H9 (cell line): Measurements from ENCODE around the gene RALGAPA2. TPM values are rescaled to one million over a fixed set of nuclear protein-coding genes. Genes with fewer than 3 reads are reported as not detected.

Source experiments
- DNase-seq: peaks from one replicate; pipeline ENCODE4 v3.0.0-alpha.2; 2017
- H2AFZ ChIP-seq: one replicate; pipeline ENCODE4 v1.6.1; 2013; ENCODE audit warnings: mild to moderate bottlenecking, low read length, control low read depth, moderate library complexity
- H2AK5ac ChIP-seq: 2 replicates; pipeline ENCODE4 v1.6.1; 2013; ENCODE audit warnings: low read length, control low read depth, mixed read lengths; ENCODE audit not compliant: insufficient read length
- H2BK120ac ChIP-seq: one replicate; pipeline ENCODE4 v1.6.1; 2013; ENCODE audit warnings: low read depth, mild to moderate bottlenecking, low read length, control low read depth, inconsistent platforms; ENCODE audit not compliant: poor library complexity, severe bottlenecking
- H2BK12ac ChIP-seq: 2 replicates; pipeline ENCODE4 v1.6.1; 2013; ENCODE audit warnings: low read length, control low read depth, mixed read lengths, low read depth; ENCODE audit not compliant: insufficient read length
- H2BK15ac ChIP-seq: 2 replicates; pipeline ENCODE4 v1.6.1; 2013; ENCODE audit warnings: low read depth, low read length, control low read depth
- H2BK20ac ChIP-seq: one replicate; pipeline ENCODE4 v1.6.1; 2013; ENCODE audit warnings: low read depth, mild to moderate bottlenecking, low read length, control low read depth, inconsistent platforms; ENCODE audit not compliant: poor library complexity, severe bottlenecking
- H2BK5ac ChIP-seq: 2 replicates; pipeline ENCODE4 v1.6.1; 2013; ENCODE audit warnings: low read length, control low read depth, mixed read lengths; ENCODE audit not compliant: insufficient read length
- H3K14ac ChIP-seq: 2 replicates; pipeline ENCODE4 v1.6.1; 2013; ENCODE audit warnings: low read length, control low read depth; ENCODE audit not compliant: insufficient read depth
- H3K18ac ChIP-seq: 2 replicates; pipeline ENCODE4 v1.6.1; 2013; ENCODE audit warnings: low read depth, mild to moderate bottlenecking, mixed read lengths, low read length, control low read depth; ENCODE audit not compliant: insufficient read length
- H3K23ac ChIP-seq: 2 replicates; pipeline ENCODE4 v1.6.1; 2013; ENCODE audit warnings: low read length, control low read depth, mixed read lengths, low read depth; ENCODE audit not compliant: insufficient read length
- H3K23me2 ChIP-seq: 2 replicates; pipeline ENCODE4 v1.6.1; 2013; ENCODE audit warnings: low read depth, mild to moderate bottlenecking, mixed read lengths, low read length, control low read depth; ENCODE audit not compliant: insufficient read length, poor library complexity, severe bottlenecking
- H3K27ac ChIP-seq: 2 replicates; pipeline ENCODE4 v1.5.1; 2013; ENCODE audit warnings: low read length, control low read depth, mixed read lengths, low read depth; ENCODE audit not compliant: insufficient read length
- H3K27me3 ChIP-seq: 2 replicates; pipeline ENCODE4 v1.6.1; 2013; ENCODE audit warnings: low read length, control low read depth, inconsistent platforms; ENCODE audit not compliant: insufficient read depth
- H3K4ac ChIP-seq: 2 replicates; pipeline ENCODE4 v1.6.1; 2013; ENCODE audit warnings: low read depth, mild to moderate bottlenecking, control low read depth, inconsistent platforms, low read length, moderate library complexity
- H3K4me1 ChIP-seq: 2 replicates; pipeline ENCODE4 v1.6.1; 2013; ENCODE audit warnings: low read length, control low read depth, inconsistent platforms; ENCODE audit not compliant: insufficient read depth
- H3K4me2 ChIP-seq: 2 replicates; pipeline ENCODE4 v1.6.1; 2013; ENCODE audit warnings: low read length, control low read depth, mixed read lengths; ENCODE audit not compliant: insufficient read length, insufficient read depth
- H3K56ac ChIP-seq: 2 replicates; pipeline ENCODE4 v1.6.1; 2013; ENCODE audit warnings: low read depth, mild to moderate bottlenecking, mixed read lengths, low read length, control low read depth; ENCODE audit not compliant: insufficient read length
- H3K79me1 ChIP-seq: 2 replicates; pipeline ENCODE4 v1.6.1; 2013; ENCODE audit warnings: low read depth, mild to moderate bottlenecking, moderate library complexity, low read length, control low read depth, inconsistent platforms; ENCODE audit not compliant: insufficient read depth, poor library complexity, severe bottlenecking
- H3K79me2 ChIP-seq: 2 replicates; pipeline ENCODE4 v1.6.1; 2013; ENCODE audit warnings: low read length, control low read depth, inconsistent platforms; ENCODE audit not compliant: insufficient read depth
- H3K9ac ChIP-seq: 2 replicates; pipeline ENCODE4 v1.6.1; 2013; ENCODE audit warnings: low read length, control low read depth, mixed read lengths; ENCODE audit not compliant: insufficient read length; ENCODE audit errors: extremely low read depth
- H3K9me3 ChIP-seq: one replicate; pipeline ENCODE4 v1.6.1; 2013; ENCODE audit warnings: low read depth, low read length, inconsistent platforms; ENCODE audit not compliant: control insufficient read depth
- H3T11ph ChIP-seq: one replicate; pipeline ENCODE4 v1.6.1; 2013; ENCODE audit warnings: mild to moderate bottlenecking, low read length, control low read depth, inconsistent platforms
- H4K20me1 ChIP-seq: one replicate; pipeline ENCODE4 v1.6.1; 2013; ENCODE audit not compliant: control insufficient read depth, insufficient read length, insufficient read depth
- H4K5ac ChIP-seq: 2 replicates; pipeline ENCODE4 v1.6.1; 2013; ENCODE audit warnings: low read depth, mild to moderate bottlenecking, mixed read lengths, low read length, control low read depth; ENCODE audit not compliant: insufficient read length
- H4K8ac ChIP-seq: replicated peaks from 2 replicates; pipeline ENCODE4 v1.6.1; 2013; ENCODE audit warnings: low read length, control low read depth, mixed read lengths, low read depth; ENCODE audit not compliant: insufficient read length
- H4K91ac ChIP-seq: 2 replicates; pipeline ENCODE4 v1.6.1; 2013; ENCODE audit warnings: low read depth, mild to moderate bottlenecking, moderate library complexity, mixed read lengths, low read length, control low read depth; ENCODE audit not compliant: insufficient read length
- H3K27ac Mint-ChIP-seq, 3 experiments: 2 replicates in 2 of 3; 3 replicates in 1 of 3; pipeline ENCODE4 v1.8.0; 2020 to 2021; ENCODE audit warnings: mixed read lengths in 3 of 3, mild to moderate bottlenecking in 1 of 3, moderate library complexity in 1 of 3
- H3K27me3 Mint-ChIP-seq: 2 replicates; pipeline ENCODE4 v1.8.0; 2021; ENCODE audit warnings: low read depth, mild to moderate bottlenecking, moderate library complexity, mixed read lengths
- H3K36me3 Mint-ChIP-seq, 3 experiments: 2 replicates in 2 of 3; 3 replicates in 1 of 3; pipeline ENCODE4 v1.8.0; 2020 to 2021; ENCODE audit warnings: low read depth in 3 of 3, mixed read lengths in 3 of 3; ENCODE audit not compliant: insufficient read depth in 1 of 3
- H3K4me1 Mint-ChIP-seq, 2 experiments: 2 replicates each; pipeline ENCODE4 v1.8.0; 2020; ENCODE audit warnings: mixed read lengths in 2 of 2
- H3K4me3 Mint-ChIP-seq, 2 experiments: 2 replicates in 1 of 2; 3 replicates in 1 of 2; pipeline ENCODE4 v1.8.0; 2020 to 2021; ENCODE audit warnings: mild to moderate bottlenecking in 2 of 2, mixed read lengths in 2 of 2, moderate library complexity in 1 of 2
- H3K9me3 Mint-ChIP-seq, 2 experiments: 2 replicates in 1 of 2; 3 replicates in 1 of 2; pipeline ENCODE4 v1.8.0; 2020; ENCODE audit warnings: mild to moderate bottlenecking in 2 of 2, mixed read lengths in 2 of 2, moderate library complexity in 1 of 2
- WGBS: extraction: QIAGEN DNeasy Blood & Tissue Kit; methylation state at CpG from one replicate; pipeline ENCODE4 v1.1.7; 2013; ENCODE audit warnings: missing lambda C conversion rate, low lambda C conversion rate, mixed read lengths; ENCODE audit not compliant: insufficient read length; ENCODE audit errors: extremely low coverage; 5-methylcytosine and 5-hydroxymethylcytosine counted together
- total RNA-seq: library from RNA; stranded (reverse); gene quantifications from 2 replicates; pipeline ENCODE4 v1.2.1, GENCODE V29; 2021
- TF ChIP-seq, protein P1 (sequence below): fragments of 200-600 bp; sonication (generic); conservative IDR thresholded peaks from 3 replicates; pipeline ENCODE4 v1.8.0; 2021; ENCODE audit warnings: antibody characterized with exemption, mild to moderate bottlenecking

The RALGAPA2 gene
- total RNA-seq, 1 experiment from 2014 or later: 16.6 TPM

- Histone ChIP-seq H3K27ac (no peak overlapping the region), H3K4me1 (peaks cover 9% of the 10 kb centered on the region), H2BK20ac (no peak overlapping the region), H4K20me1 (no peaks in the 10 kb centered on the region), H3K4me2 (no peak overlapping the region), H3K9ac (no peak overlapping the region), H3K4ac (no peak overlapping the region), H2AK5ac (no peak overlapping the region), H3K9me3 (no peaks in the 10 kb centered on the region), H3K23me2 (no peaks in the 10 kb centered on the region), H3K14ac (no peak overlapping the region), H3K56ac (no peak overlapping the region), H4K5ac (no peak overlapping the region), H3K27me3 (no peaks in the 10 kb centered on the region), H2BK12ac (no peak overlapping the region), H2BK5ac (no peak overlapping the region), H3K79me2 (no peaks in the 10 kb centered on the region), H3K79me1 (no peaks in the 10 kb centered on the region), H2BK120ac (no peak overlapping the region), H4K91ac (no peak overlapping the region), H2BK15ac (no peak overlapping the region), H3K23ac (no peak overlapping the region), H2AFZ (no peak overlapping the region), H4K8ac (no peak overlapping the region), H3K18ac (no peak overlapping the region), H3T11ph (no peak overlapping the region)
- Mint-ChIP-seq H3K27ac (no peak overlapping the region), H3K27me3 (peaks cover 5% of the 10 kb centered on the region), H3K4me3 (no peak overlapping the region), H3K4me1 (peaks cover 27 to 28% of the 10 kb centered on the region in 2 experiments), H3K9me3 (no peaks in the 10 kb centered on the region), H3K36me3 (peaks cover 0 to 4% (median 1%) of the 10 kb centered on the region in 3 experiments; a peak in 1 of 7 replicates)
- no CpG with 5 or more reads among the region's 2 CpGs for WGBS
- no peak for DNase-seq
- TF ChIP-seq, protein P1, sequence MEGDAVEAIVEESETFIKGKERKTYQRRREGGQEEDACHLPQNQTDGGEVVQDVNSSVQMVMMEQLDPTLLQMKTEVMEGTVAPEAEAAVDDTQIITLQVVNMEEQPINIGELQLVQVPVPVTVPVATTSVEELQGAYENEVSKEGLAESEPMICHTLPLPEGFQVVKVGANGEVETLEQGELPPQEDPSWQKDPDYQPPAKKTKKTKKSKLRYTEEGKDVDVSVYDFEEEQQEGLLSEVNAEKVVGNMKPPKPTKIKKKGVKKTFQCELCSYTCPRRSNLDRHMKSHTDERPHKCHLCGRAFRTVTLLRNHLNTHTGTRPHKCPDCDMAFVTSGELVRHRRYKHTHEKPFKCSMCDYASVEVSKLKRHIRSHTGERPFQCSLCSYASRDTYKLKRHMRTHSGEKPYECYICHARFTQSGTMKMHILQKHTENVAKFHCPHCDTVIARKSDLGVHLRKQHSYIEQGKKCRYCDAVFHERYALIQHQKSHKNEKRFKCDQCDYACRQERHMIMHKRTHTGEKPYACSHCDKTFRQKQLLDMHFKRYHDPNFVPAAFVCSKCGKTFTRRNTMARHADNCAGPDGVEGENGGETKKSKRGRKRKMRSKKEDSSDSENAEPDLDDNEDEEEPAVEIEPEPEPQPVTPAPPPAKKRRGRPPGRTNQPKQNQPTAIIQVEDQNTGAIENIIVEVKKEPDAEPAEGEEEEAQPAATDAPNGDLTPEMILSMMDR: no peak
Observed at GRCh38 chr20:20456741-20457140, 255.7 kb downstream of the RALGAPA2 start.
